Right lobe of liver (tissue), 4 donors: ENCODE results near the gene CCDC43.

Source experiments
- POLR2A ChIP-seq: fragments of 450-650 bp; IDR thresholded peaks from one replicate; pipeline ENCODE4 v1.6.1; 2017; ENCODE audit warnings: antibody characterized with exemption, mild to moderate bottlenecking
- TF ChIP-seq, protein P1 (sequence below), 4 donors: fragments of 200-600 bp in 3 of 4; fragments of 450-650 bp in 1 of 4; IDR thresholded peaks; one replicate each; pipeline versions ENCODE4 v1.5.1 to v1.8.0; 2016 to 2022; ENCODE audit warnings: antibody characterized with exemption in 4 of 4, mild to moderate bottlenecking in 2 of 4
- donor health status: DM: no; HTN: no; CAD: no.
- donor health status: DM: no; HTN: no; CAD: no.
- donor health status: DM: no; HTN: yes; CAD: no.

DNA sequence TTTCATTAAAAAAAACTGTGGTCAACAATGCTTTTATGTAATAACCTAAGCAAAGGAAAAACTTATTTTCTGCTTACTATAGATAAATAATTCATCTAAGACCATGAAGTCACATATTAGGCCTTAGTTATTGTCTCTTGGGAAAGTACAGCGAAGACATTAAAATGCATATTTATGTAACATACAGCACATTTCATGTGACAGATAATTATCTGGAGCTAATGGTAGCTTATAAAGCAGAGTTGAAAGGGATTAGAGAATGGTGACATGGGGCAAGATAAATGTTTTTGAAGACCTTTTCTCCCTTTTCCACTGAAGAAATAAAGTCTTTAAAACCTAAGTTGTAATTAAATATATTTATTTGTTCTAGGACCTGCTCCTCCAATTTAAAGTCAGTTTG lies 23.6 kb downstream of the CCDC43 start:
- TF ChIP-seq, protein P1, sequence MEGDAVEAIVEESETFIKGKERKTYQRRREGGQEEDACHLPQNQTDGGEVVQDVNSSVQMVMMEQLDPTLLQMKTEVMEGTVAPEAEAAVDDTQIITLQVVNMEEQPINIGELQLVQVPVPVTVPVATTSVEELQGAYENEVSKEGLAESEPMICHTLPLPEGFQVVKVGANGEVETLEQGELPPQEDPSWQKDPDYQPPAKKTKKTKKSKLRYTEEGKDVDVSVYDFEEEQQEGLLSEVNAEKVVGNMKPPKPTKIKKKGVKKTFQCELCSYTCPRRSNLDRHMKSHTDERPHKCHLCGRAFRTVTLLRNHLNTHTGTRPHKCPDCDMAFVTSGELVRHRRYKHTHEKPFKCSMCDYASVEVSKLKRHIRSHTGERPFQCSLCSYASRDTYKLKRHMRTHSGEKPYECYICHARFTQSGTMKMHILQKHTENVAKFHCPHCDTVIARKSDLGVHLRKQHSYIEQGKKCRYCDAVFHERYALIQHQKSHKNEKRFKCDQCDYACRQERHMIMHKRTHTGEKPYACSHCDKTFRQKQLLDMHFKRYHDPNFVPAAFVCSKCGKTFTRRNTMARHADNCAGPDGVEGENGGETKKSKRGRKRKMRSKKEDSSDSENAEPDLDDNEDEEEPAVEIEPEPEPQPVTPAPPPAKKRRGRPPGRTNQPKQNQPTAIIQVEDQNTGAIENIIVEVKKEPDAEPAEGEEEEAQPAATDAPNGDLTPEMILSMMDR (IDR thresholded peaks at IDR 0.05): no peak
- TF ChIP-seq POLR2A: no peak
